ENCODE results near the gene LMTK3.
A peak's percentile ranks its signal among the peaks of the same experiment; 100 is the strongest.

The LMTK3 gene

GRCh38 chr19:48469934-48470680 lies 41.5 kb downstream of the LMTK3 start:
- DNase-seq = no peak

- peak; percentile 24 for DNase-seq
Observed at GRCh38 chr19:48469289-48469881, 42.2 kb downstream of the LMTK3 start, which contains the start of gene CYTH2. Gene CYTH2 (plus strand): TSS chr19:48469369. CDS start chr19:48469508, 139 bp downstream.

- peak; percentile 99 for DNase-seq
Observed at GRCh38 chr19:48468772-48469288, 42.8 kb downstream of the LMTK3 start.

GRCh38 chr19:48466561-48467325 lies 44.9 kb downstream of the LMTK3 start:
- DNase-seq = no peak

GRCh38 chr19:48465215-48465614 lies 46.4 kb downstream of the LMTK3 start:
- no peak for DNase-seq

- no peak for DNase-seq
Observed at GRCh38 chr19:48461982-48462655, 49.5 kb downstream of the LMTK3 start.

- DNase-seq = no peak
Observed at GRCh38 chr19:48461651-48461981, 50.0 kb downstream of the LMTK3 start.

GRCh38 chr19:48458016-48458415 lies 53.6 kb downstream of the LMTK3 start:
- no peak for DNase-seq

GRCh38 chr19:48456864-48457263 lies 54.8 kb downstream of the LMTK3 start:
- DNase-seq = no peak

GRCh38 chr19:48455908-48456562 lies 55.6 kb downstream of the LMTK3 start:
- no peak for DNase-seq

- DNase-seq = no peak
Observed at GRCh38 chr19:48455171-48455907, 56.3 kb downstream of the LMTK3 start, which contains the start of gene KCNJ14. Gene KCNJ14 (plus strand): TSS chr19:48455574. CDS start chr19:48461725, 6,151 bp downstream.

GRCh38 chr19:48454150-48454730 lies 57.4 kb downstream of the LMTK3 start:
- DNase-seq = no peak

- DNase-seq = no peak
Observed at GRCh38 chr19:48452289-48453190, 59.1 kb downstream of the LMTK3 start.

GRCh38 chr19:48451624-48452023 lies 60.0 kb downstream of the LMTK3 start:
- DNase-seq = no peak

- DNase-seq = no peak
Observed at GRCh38 chr19:48450863-48451262, 60.8 kb downstream of the LMTK3 start.

- DNase-seq = no peak
Observed at GRCh38 chr19:48450441-48450840, 61.2 kb downstream of the LMTK3 start.

GRCh38 chr19:48448563-48448962 lies 63.1 kb downstream of the LMTK3 start:
- no peak for DNase-seq

GRCh38 chr19:48446579-48446978 lies 65.1 kb downstream of the LMTK3 start:
- no peak for DNase-seq

- DNase-seq = peak; percentile 98
Observed at GRCh38 chr19:48445606-48446481, 65.8 kb downstream of the LMTK3 start, which contains the start of gene GRWD1. Gene GRWD1 (plus strand): TSS chr19:48445983. CDS start chr19:48446006, 23 bp downstream.

All from DMS 273 treated with DMSO at 0.1 percent for 48 hours (cell line).